ENCODE data around the gene SUCLG2. TPM values are rescaled to one million over a fixed set of nuclear protein-coding genes. Genes with fewer than 3 reads are reported as not detected.
A peak's percentile ranks its signal among the peaks of the same experiment; 100 is the strongest.

Gene SUCLG2
- total RNA-seq, 1 experiment from 2014 or later: 53.5 TPM

- H3K4me1 Mint-ChIP-seq (ENCODE audit: low read depth, unreplicated experiment): no peaks in the 10 kb centered on the region
- H3K27me3 Mint-ChIP-seq (ENCODE audit: insufficient read depth, unreplicated experiment): no peaks in the 10 kb centered on the region
These were observed 123.0 kb downstream of the SUCLG2 start for GRCh38 chr3:67531181-67532101.

GRCh38 chr3:67529915-67530314 lies 124.5 kb downstream of the SUCLG2 start:
- ChIA-PET CTCF (interaction anchor here (1.0 kb wide), 1 partner anchor 75 kb away, joined by 3 read pairs; no protein-coding TSS in a partner anchor), POLR2A (no interaction called here)

More at GRCh38 chr3:67531181-67532101, 123.0 kb downstream of the SUCLG2 start:
- Histone ChIP-seq H3K27me3 (replicated peaks; ENCODE audit: control insufficient read depth, insufficient read depth, low read length) (no peaks in the 10 kb centered on the region), H3K4me1 (no peaks in the 10 kb centered on the region), H3K36me3 (ENCODE audit: control insufficient read depth, insufficient read depth, low read length) (no peaks in the 10 kb centered on the region), H3K9me3 (no peaks in the 10 kb centered on the region), H3K4me3 (ENCODE audit: low read depth, low read length) (no peak overlapping the region)
- intact Hi-C loops (cut with micrococcal nuclease; ENCODE audit: unreplicated experiment): no loop called here
- TF ChIP-seq CTCF (IDR thresholded peaks at IDR 0.05; ENCODE audit: insufficient read depth in 1 of 2, low read depth in 1 of 2, low read length in 1 of 2, severe bottlenecking in 1 of 2, unreplicated experiment in 1 of 2): no peak
- Mint-ChIP-seq H3K27ac (ENCODE audit: unreplicated experiment) (no peak overlapping the region), H3K36me3 (ENCODE audit: insufficient read depth, unreplicated experiment) (no peaks in the 10 kb centered on the region), H3K4me3 (ENCODE audit: unreplicated experiment) (no peak overlapping the region), H3K9me3 (ENCODE audit: unreplicated experiment) (no peaks in the 10 kb centered on the region)
- ChIA-PET CTCF (no interaction called here), POLR2A (no interaction called here)
- DNase-seq: no peak
- no TSS peak for BruUV-seq (replicated peaks)

GRCh38 chr3:67529337-67529736 lies 125.1 kb downstream of the SUCLG2 start:
- no peak overlapping the region for H3K27ac Mint-ChIP-seq (ENCODE audit: unreplicated experiment)
- H3K27me3 ChIP-seq (replicated peaks; ENCODE audit: control insufficient read depth, insufficient read depth, low read length): no peaks in the 10 kb centered on the region
- TF ChIP-seq CTCF (IDR thresholded peaks at IDR 0.05; ENCODE audit: insufficient read depth in 1 of 2, low read depth in 1 of 2, low read length in 1 of 2, severe bottlenecking in 1 of 2, unreplicated experiment in 1 of 2): peak in 1 of 2 experiments; percentile 29
- H3K9me3 ChIP-seq: no peaks in the 10 kb centered on the region
- POLR2A ChIA-PET: no interaction called here
- CTCF ChIA-PET: interaction anchor here (1.0 kb wide), 1 partner anchor 76 kb away, joined by 3 read pairs; no protein-coding TSS in a partner anchor
- H3K27me3 Mint-ChIP-seq (ENCODE audit: insufficient read depth, unreplicated experiment): no peaks in the 10 kb centered on the region
- no peaks in the 10 kb centered on the region for H3K36me3 ChIP-seq (ENCODE audit: control insufficient read depth, insufficient read depth, low read length)
- no peaks in the 10 kb centered on the region for H3K36me3 Mint-ChIP-seq (ENCODE audit: insufficient read depth, unreplicated experiment)
- no peak overlapping the region for H3K4me3 ChIP-seq (ENCODE audit: low read depth, low read length)
- H3K9me3 Mint-ChIP-seq (ENCODE audit: unreplicated experiment): no peaks in the 10 kb centered on the region
- no peak for DNase-seq
- intact Hi-C loops (cut with micrococcal nuclease; ENCODE audit: unreplicated experiment): loop anchor here (1.0 kb wide), 1 partner anchor 76 kb away; no protein-coding TSS in a partner anchor
- no peak overlapping the region for H3K4me3 Mint-ChIP-seq (ENCODE audit: unreplicated experiment)
- H3K4me1 Mint-ChIP-seq (ENCODE audit: low read depth, unreplicated experiment): no peaks in the 10 kb centered on the region
- H3K4me1 ChIP-seq: no peaks in the 10 kb centered on the region
- BruUV-seq (replicated peaks): no TSS peak

More at GRCh38 chr3:67529915-67530314, 124.5 kb downstream of the SUCLG2 start:
- no peak overlapping the region for H3K4me3 Mint-ChIP-seq (ENCODE audit: unreplicated experiment)
- no peak for DNase-seq
- no peaks in the 10 kb centered on the region for H3K4me1 Mint-ChIP-seq (ENCODE audit: low read depth, unreplicated experiment)
- no TSS peak for BruUV-seq (replicated peaks)
- no peaks in the 10 kb centered on the region for H3K36me3 ChIP-seq (ENCODE audit: control insufficient read depth, insufficient read depth, low read length)
- no peak overlapping the region for H3K27ac Mint-ChIP-seq (ENCODE audit: unreplicated experiment)
- no peak overlapping the region for H3K4me3 ChIP-seq (ENCODE audit: low read depth, low read length)
- no peaks in the 10 kb centered on the region for H3K9me3 Mint-ChIP-seq (ENCODE audit: unreplicated experiment)
- H3K27me3 Mint-ChIP-seq (ENCODE audit: insufficient read depth, unreplicated experiment): no peaks in the 10 kb centered on the region
- TF ChIP-seq CTCF (IDR thresholded peaks at IDR 0.05; ENCODE audit: insufficient read depth in 1 of 2, low read depth in 1 of 2, low read length in 1 of 2, severe bottlenecking in 1 of 2, unreplicated experiment in 1 of 2): no peak
- no peaks in the 10 kb centered on the region for H3K36me3 Mint-ChIP-seq (ENCODE audit: insufficient read depth, unreplicated experiment)
- no peaks in the 10 kb centered on the region for H3K27me3 ChIP-seq (replicated peaks; ENCODE audit: control insufficient read depth, insufficient read depth, low read length)
- H3K9me3 ChIP-seq: no peaks in the 10 kb centered on the region
- intact Hi-C loops (cut with micrococcal nuclease; ENCODE audit: unreplicated experiment): loop anchor here (1.0 kb wide), 1 partner anchor 75 kb away; no protein-coding TSS in a partner anchor
- H3K4me1 ChIP-seq: no peaks in the 10 kb centered on the region

Data from Caco-2 (cell line).